ENCODE measurements around the gene RXYLT1.

GRCh38 chr12:63857771-63858670 is 78.3 kb downstream of the RXYLT1 start:
- TF ChIP-seq CTCF (IDR thresholded peaks at IDR 0.05) (no peak), POLR2A (IDR thresholded peaks at IDR 0.05) (no peak)

Measured in body of pancreas (tissue), 4 donors.